MCF 10A (cell line): ENCODE data around the gene LHFPL2. TPM values are rescaled to one million over a fixed set of nuclear protein-coding genes. Genes with fewer than 3 reads are reported as not detected.

Experiments
- BruUV-seq: library from RNA; stranded (reverse); fragments of 400-500 nt; replicated peaks from 2 replicates; lab custom pipeline; 2021; lab: Mats Ljungman, UMichigan
- CTCF ChIA-PET: fragments of 300-600 bp; sonication (Branson Sonifier 250); formaldehyde crosslinking; extraction: SDS; loops from one replicate; lab custom pipeline; 2021; ENCODE audit warnings: antibody characterized with exemption, inconsistent platforms; lab: Yijun Ruan, JAX
- POLR2A ChIA-PET: fragments of 300-600, 350-650 bp; sonication (Branson Sonifier 250); formaldehyde crosslinking; extraction: SDS; loops from one replicate; lab custom pipeline; 2020; ENCODE audit warnings: antibody characterized with exemption, inconsistent platforms; lab: Yijun Ruan, JAX
- DNase-seq: peaks from one replicate; pipeline ENCODE4 v3.0.0-alpha.2; 2018; ENCODE audit not compliant: unreplicated experiment
- H3K27ac Mint-ChIP-seq: one replicate; pipeline ENCODE4 v1.8.0; 2022; ENCODE audit warnings: mild to moderate bottlenecking, low read depth, mixed read lengths; ENCODE audit not compliant: unreplicated experiment
- H3K27me3 Mint-ChIP-seq: one replicate; pipeline ENCODE4 v1.8.0; 2022; ENCODE audit warnings: mixed read lengths; ENCODE audit not compliant: insufficient read depth, unreplicated experiment
- H3K36me3 Mint-ChIP-seq: one replicate; pipeline ENCODE4 v1.8.0; 2022; ENCODE audit warnings: mild to moderate bottlenecking, moderate library complexity, mixed read lengths; ENCODE audit not compliant: insufficient read depth, unreplicated experiment
- H3K4me1 Mint-ChIP-seq: one replicate; pipeline ENCODE4 v1.8.0; 2022; ENCODE audit warnings: mixed read lengths; ENCODE audit not compliant: insufficient read depth, unreplicated experiment
- H3K4me3 Mint-ChIP-seq: one replicate; pipeline ENCODE4 v1.8.0; 2022; ENCODE audit warnings: mild to moderate bottlenecking, moderate library complexity, mixed read lengths; ENCODE audit not compliant: unreplicated experiment
- H3K9me3 Mint-ChIP-seq: one replicate; pipeline ENCODE4 v1.8.0; 2022; ENCODE audit warnings: mixed read lengths; ENCODE audit not compliant: unreplicated experiment
- intact Hi-C: fragments of 100-400 bp; cut with micrococcal nuclease; formaldehyde crosslinking; loops from 2 replicates; pipeline ENCODE4 v1.14.1; 2022
- total RNA-seq: library from RNA; stranded (reverse); gene quantifications from 2 replicates; pipeline ENCODE4 v1.2.3, GENCODE V29; 2022
- TF ChIP-seq, protein P1 (sequence below): fragments of 200-600 bp; IDR thresholded peaks from one replicate; pipeline ENCODE4 v1.8.0; 2022; ENCODE audit warnings: antibody characterized with exemption, mild to moderate bottlenecking; ENCODE audit not compliant: unreplicated experiment

The LHFPL2 gene
- total RNA-seq, 1 experiment from 2014 or later = 45.9 TPM

GRCh38 chr5:78577071-78577807, 71.3 kb downstream of the LHFPL2 start:
- POLR2A ChIA-PET = interaction anchor here (0.7 to 2.2 kb wide), 5 partner anchors 9 to 1412 kb away, joined by 3 to 7 read pairs (median 4); no protein-coding TSS in a partner anchor
- CTCF ChIA-PET = interaction anchor here (0.7 kb wide), 1 partner anchor 10 kb away, joined by 3 read pairs; no protein-coding TSS in a partner anchor

DNA sequence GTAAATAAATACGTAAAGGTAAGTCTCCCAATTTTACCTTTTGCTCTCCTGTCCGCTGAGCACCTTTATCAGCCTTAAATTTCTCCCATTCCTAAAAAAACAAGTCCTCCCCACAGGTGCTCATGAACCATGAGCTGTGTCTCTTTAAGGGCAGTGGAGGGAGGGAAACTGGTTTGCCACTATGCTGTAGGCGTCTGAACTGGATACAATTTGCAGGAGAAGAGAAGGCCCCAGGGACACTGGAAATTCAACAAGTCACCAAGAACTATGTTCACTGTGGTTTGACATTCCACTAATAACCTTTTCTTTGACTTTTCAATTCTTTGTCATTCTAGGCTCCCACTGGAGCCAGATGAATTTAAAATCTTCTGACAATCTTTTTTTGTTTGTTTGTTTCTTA, 72.2 kb downstream of the LHFPL2 start:
- H3K36me3 Mint-ChIP-seq = peaks cover 32% of the 10 kb centered on the region
- BruUV-seq = no TSS peak

More at GRCh38 chr5:78577071-78577807, 71.3 kb downstream of the LHFPL2 start:
- H3K27ac Mint-ChIP-seq = peak overlapping the region; percentile 82
- H3K4me1 Mint-ChIP-seq = peaks cover 22% of the 10 kb centered on the region
- no peaks in the 10 kb centered on the region for H3K9me3 Mint-ChIP-seq
- intact Hi-C loops = no loop called here
- peaks cover 32% of the 10 kb centered on the region for H3K36me3 Mint-ChIP-seq
- no TSS peak for BruUV-seq
- H3K27me3 Mint-ChIP-seq = no peaks in the 10 kb centered on the region
- no peak overlapping the region for H3K4me3 Mint-ChIP-seq
- TF ChIP-seq, protein P1, sequence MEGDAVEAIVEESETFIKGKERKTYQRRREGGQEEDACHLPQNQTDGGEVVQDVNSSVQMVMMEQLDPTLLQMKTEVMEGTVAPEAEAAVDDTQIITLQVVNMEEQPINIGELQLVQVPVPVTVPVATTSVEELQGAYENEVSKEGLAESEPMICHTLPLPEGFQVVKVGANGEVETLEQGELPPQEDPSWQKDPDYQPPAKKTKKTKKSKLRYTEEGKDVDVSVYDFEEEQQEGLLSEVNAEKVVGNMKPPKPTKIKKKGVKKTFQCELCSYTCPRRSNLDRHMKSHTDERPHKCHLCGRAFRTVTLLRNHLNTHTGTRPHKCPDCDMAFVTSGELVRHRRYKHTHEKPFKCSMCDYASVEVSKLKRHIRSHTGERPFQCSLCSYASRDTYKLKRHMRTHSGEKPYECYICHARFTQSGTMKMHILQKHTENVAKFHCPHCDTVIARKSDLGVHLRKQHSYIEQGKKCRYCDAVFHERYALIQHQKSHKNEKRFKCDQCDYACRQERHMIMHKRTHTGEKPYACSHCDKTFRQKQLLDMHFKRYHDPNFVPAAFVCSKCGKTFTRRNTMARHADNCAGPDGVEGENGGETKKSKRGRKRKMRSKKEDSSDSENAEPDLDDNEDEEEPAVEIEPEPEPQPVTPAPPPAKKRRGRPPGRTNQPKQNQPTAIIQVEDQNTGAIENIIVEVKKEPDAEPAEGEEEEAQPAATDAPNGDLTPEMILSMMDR = no peak
- no peak for DNase-seq

GRCh38 chr5:78574731-78575161, 73.8 kb downstream of the LHFPL2 start:
- ChIA-PET CTCF (no interaction called here), POLR2A (no interaction called here)
- Mint-ChIP-seq H3K4me1 (peaks cover 28% of the 10 kb centered on the region), H3K4me3 (no peak overlapping the region), H3K36me3 (peaks cover 32% of the 10 kb centered on the region), H3K27me3 (no peaks in the 10 kb centered on the region), H3K27ac (peak overlapping the region; percentile 81), H3K9me3 (no peaks in the 10 kb centered on the region)
- intact Hi-C loops = no loop called here
- DNase-seq = peak; percentile 26
- TF ChIP-seq, protein P1 = no peak
- BruUV-seq = no TSS peak

More for the DNA sequence above, 72.2 kb downstream of the LHFPL2 start:
- TF ChIP-seq, protein P1 = no peak
- H3K4me3 Mint-ChIP-seq = no peak overlapping the region
- ChIA-PET POLR2A (interaction anchor here (0.7 to 2.2 kb wide), 4 partner anchors 10 to 70 kb away, joined by 3 to 7 read pairs (median 4); no protein-coding TSS in a partner anchor), CTCF (no interaction called here)
- H3K27ac Mint-ChIP-seq = peak overlapping the region; percentile 82
- no peak for DNase-seq
- no peaks in the 10 kb centered on the region for H3K27me3 Mint-ChIP-seq
- intact Hi-C loops = no loop called here
- no peaks in the 10 kb centered on the region for H3K9me3 Mint-ChIP-seq
- H3K4me1 Mint-ChIP-seq = peaks cover 22% of the 10 kb centered on the region

GRCh38 chr5:78574131-78574673, 74.4 kb downstream of the LHFPL2 start:
- POLR2A ChIA-PET = no interaction called here
- intact Hi-C loops = no loop called here
- H3K4me1 Mint-ChIP-seq = peaks cover 34% of the 10 kb centered on the region
- BruUV-seq = no TSS peak
- TF ChIP-seq, protein P1 = no peak
- peaks cover 32% of the 10 kb centered on the region for H3K36me3 Mint-ChIP-seq
- no peaks in the 10 kb centered on the region for H3K9me3 Mint-ChIP-seq
- DNase-seq = no peak
- H3K27ac Mint-ChIP-seq = peak overlapping the region; percentile 81
- H3K4me3 Mint-ChIP-seq = no peak overlapping the region
- no peaks in the 10 kb centered on the region for H3K27me3 Mint-ChIP-seq
- CTCF ChIA-PET = no interaction called here
